HCT116 (cell line): ENCODE data around the gene CLDN12.

ENCODE experiments used
- CTCF ChIP-seq, 3 experiments: fragments of 200-600 bp in 1 of 3; sonication (generic) in 1 of 3; IDR thresholded peaks in 2 of 3; conservative IDR thresholded peaks in 1 of 3; 2 replicates each; pipeline ENCODE4 v1.5.1; 2012 to 2017; ENCODE audit warnings: low read depth in 2 of 3, low read length in 2 of 3, antibody characterized with exemption in 1 of 3, borderline replicate concordance in 1 of 3, control low read depth in 1 of 3, mild to moderate bottlenecking in 1 of 3, mixed read lengths in 1 of 3, mixed run types in 1 of 3, moderate library complexity in 1 of 3; ENCODE audit not compliant: insufficient read depth in 1 of 3
- EZH2 ChIP-seq: fragments of 200-600 bp; sonication (generic); IDR thresholded peaks from 2 replicates; pipeline ENCODE4 v1.6.1; 2017; ENCODE audit warnings: antibody characterized with exemption, mixed run types
- FOSL1 ChIP-seq: IDR thresholded peaks from 2 replicates; pipeline ENCODE4 v1.6.1; 2012; ENCODE audit warnings: low read depth
- POLR2A ChIP-seq: IDR thresholded peaks from 2 replicates; pipeline ENCODE4 v1.7.0; 2011; ENCODE audit warnings: borderline replicate concordance; ENCODE audit not compliant: insufficient read depth, insufficient read length; ENCODE audit errors: extremely low read depth
- POLR2AphosphoS5 ChIP-seq: IDR thresholded peaks from 2 replicates; pipeline ENCODE4 v1.6.1; 2011; ENCODE audit warnings: mild to moderate bottlenecking, low read depth, low read length, moderate library complexity
- REST ChIP-seq: IDR thresholded peaks from 2 replicates; pipeline ENCODE4 v1.6.1; 2012; ENCODE audit warnings: low read depth

- TF ChIP-seq POLR2A: no peak
- peak in 1 of 3 experiments; percentile 6; a peak in 1 of 6 replicates for TF ChIP-seq CTCF (IDR thresholded peaks at IDR 0.05 in 2 of 3, conservative IDR thresholded peaks at IDR 0.05 in 1 of 3; ENCODE audit: borderline replicate concordance in 1 of 3, insufficient read depth in 1 of 3, low read depth in 2 of 3, low read length in 2 of 3)
- no peak for TF ChIP-seq POLR2AphosphoS5
- TF ChIP-seq REST: no peak
- no peak for TF ChIP-seq FOSL1
- TF ChIP-seq EZH2: no peak
Measured at GRCh38 chr7:90413185-90413528, 9.9 kb downstream of the CLDN12 start.
